Measurements from ENCODE around the gene INHA.

DNA sequence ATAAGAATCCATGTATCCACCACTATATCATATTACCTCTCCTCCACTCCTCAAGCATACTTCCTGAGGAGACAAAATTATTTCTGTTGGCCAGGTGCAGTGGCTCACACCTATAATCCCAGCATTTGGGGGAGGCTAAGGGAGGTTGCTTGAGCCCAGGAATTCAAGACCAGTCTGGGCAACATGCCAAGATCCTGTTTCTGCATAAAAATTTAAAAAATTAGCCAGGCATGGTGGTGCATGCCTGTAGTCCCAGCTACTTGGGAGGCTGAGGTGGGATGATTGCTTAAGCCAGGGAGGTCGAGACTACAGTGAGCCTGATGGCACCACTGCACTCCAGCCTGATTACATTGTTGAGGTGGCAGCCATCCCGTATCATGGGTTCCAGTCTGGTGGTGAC, 9.2 kb downstream of the INHA start:
- TF ChIP-seq POLR2A (IDR thresholded peaks at IDR 0.05) (no peak), POLR2AphosphoS5 (IDR thresholded peaks at IDR 0.05) (no peak)
- TF ChIP-seq, protein P1, sequence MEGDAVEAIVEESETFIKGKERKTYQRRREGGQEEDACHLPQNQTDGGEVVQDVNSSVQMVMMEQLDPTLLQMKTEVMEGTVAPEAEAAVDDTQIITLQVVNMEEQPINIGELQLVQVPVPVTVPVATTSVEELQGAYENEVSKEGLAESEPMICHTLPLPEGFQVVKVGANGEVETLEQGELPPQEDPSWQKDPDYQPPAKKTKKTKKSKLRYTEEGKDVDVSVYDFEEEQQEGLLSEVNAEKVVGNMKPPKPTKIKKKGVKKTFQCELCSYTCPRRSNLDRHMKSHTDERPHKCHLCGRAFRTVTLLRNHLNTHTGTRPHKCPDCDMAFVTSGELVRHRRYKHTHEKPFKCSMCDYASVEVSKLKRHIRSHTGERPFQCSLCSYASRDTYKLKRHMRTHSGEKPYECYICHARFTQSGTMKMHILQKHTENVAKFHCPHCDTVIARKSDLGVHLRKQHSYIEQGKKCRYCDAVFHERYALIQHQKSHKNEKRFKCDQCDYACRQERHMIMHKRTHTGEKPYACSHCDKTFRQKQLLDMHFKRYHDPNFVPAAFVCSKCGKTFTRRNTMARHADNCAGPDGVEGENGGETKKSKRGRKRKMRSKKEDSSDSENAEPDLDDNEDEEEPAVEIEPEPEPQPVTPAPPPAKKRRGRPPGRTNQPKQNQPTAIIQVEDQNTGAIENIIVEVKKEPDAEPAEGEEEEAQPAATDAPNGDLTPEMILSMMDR (IDR thresholded peaks at IDR 0.05), result no peak
